Measurements from ENCODE around the gene DNAH2.
"Not testable (repeated sequence)": the region's sequence is repeated elsewhere in the genome, so short reads cannot be mapped to it uniquely, and the experiment has no call there.

The DNAH2 gene

DNA sequence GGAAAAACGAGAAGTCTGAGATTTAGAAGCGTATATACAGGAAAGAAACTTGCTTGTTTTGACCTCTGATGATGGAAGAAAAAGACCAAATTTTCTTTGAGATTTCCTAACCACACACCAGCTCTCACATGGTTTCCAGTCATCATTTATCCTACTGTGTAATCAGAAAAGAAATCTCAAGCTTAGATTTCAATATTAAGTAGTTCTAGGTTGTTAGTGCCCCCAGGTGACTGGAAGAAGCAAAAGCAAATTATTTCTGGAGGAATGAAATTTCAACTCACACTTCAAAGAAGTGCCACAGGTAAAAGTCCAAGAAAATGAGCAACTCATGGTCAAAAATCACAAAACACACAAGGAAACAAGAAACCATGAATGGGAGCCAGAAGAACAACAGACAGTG lies 64.7 kb downstream of the DNAH2 start:
- no peak for DNase-seq

- no peak for DNase-seq
Measured at GRCh38 chr17:7786866-7787265, 69.3 kb downstream of the DNAH2 start.

GRCh38 chr17:7789131-7789530 lies 71.6 kb downstream of the DNAH2 start:
- no peak for DNase-seq

DNA sequence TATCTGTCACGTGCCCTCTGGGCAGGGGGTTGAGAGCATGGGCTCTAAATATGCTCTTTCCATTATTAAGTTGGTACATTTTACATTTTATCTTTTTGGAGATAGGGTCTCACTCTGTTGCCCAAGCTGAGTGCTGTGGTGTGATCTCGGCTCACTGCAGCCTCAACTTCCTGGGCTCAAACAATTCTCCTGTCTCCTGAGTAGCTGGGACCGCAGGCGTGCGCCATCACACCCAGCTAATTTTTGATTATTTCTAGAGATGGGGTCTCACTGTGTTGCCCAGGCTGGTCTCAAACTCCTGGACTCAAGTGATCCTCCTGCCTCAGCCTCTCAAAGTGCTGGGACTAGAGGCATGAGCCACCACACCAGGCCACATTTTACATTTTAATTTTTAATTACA lies 72.6 kb downstream of the DNAH2 start:
- no peak for DNase-seq

- no peak for DNase-seq
Measured at GRCh38 chr17:7792611-7793010, 75.1 kb downstream of the DNAH2 start.

DNA sequence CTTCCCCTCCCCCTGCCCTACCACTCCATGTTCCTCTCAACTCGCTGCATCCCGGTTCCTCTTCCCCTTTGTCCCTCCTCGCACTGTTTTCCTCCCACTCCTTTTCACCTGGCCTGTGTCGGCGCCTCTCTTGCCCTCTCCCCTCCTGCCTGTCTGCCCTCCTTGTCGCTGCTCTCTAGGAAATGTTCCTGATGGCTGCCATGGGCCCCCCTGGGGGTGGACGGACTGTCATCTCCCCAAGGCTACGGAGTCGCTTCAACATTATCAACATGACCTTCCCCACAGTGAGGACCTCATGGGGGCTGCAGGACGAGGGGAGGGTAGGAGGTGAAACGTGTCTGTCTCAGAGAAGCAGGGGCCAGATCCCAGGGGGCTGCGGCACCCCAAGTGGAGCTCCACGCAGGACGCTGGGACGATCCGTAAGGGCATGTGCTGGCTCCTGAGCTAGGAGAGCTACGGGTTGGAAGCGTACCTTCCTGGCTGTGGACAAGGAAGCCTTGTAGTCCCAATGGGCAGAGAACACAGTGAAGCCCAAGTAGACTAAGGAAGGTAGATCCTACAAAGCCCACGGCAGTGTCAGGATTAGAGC lies 76.6 kb downstream of the DNAH2 start:
- no peak for DNase-seq

DNA sequence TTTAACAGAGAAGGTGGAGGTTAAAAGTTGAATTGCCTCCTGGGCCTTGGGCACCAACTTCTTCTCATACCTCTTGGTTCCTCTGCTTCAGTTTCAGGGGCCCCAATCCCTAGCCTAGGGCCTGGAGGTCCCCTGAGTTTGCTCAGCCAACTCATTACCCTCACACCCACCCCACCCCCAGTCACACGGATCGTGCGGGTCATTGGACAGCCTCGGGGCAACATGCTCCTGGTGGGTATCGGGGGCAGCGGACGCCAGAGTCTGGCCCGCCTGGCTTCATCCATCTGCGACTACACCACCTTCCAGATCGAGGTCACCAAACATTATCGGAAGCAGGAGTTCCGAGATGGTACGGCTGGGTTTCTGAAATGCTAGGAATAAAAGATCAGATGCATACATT lies 80.4 kb downstream of the DNAH2 start:
- DNase-seq, result no peak

GRCh38 chr17:7798839-7799238 lies 81.3 kb downstream of the DNAH2 start:
- no peak for DNase-seq

- DNase-seq, result no peak
Measured at GRCh38 chr17:7803981-7804380, 86.4 kb downstream of the DNAH2 start.

- no peak for DNase-seq
Measured at GRCh38 chr17:7806587-7806986, 89.0 kb downstream of the DNAH2 start.

DNA sequence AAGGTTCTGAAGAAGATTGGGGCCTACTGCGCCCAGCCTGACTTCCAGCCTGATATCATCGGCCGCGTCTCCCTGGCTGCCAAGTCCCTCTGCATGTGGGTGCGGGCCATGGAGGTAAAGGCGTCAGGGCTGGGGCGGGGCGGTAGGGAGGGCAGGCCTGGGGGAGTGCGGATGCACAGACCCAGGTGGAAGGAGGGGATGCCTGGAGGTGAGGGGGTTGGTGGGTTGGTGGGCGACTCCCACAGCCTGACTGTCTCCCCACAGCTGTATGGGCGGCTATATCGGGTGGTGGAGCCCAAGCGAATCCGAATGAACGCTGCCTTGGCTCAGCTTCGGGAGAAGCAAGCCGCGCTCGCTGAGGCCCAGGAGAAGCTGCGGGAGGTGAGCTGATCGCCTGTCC lies 89.7 kb downstream of the DNAH2 start:
- DNase-seq, result no peak

DNA sequence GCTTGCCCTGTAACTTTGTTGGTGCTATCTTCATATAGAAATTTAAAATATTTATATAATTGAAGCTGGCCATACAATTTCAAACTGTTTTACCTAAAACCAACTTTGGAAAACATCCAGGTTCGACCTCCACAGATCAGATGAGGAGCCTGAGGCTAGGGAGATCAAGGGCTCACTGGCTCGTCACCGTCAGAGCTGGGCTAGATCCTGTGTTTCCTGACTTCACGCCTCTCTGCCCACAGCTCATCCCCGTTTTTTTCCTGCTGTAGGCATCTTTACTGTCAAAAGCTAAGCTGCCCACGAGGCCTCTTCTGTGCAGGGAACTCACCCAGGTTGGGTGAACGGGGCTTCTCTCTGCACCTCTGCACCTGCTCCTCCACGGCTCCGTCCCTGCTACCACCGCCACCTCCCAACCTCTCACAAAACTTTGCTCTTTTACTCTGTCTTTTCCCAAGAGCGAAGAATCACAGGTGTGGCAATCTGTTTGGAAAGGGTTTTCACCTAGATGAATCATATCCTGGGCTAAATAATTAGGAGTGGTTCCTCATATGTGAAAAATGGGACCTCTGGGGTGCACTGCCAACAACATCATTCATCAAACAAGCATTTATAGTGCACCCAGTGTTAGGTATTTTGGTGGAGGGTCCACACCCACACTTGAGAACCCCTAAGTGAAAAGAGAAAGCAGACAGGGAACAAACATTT lies 91.7 kb downstream of the DNAH2 start:
- DNase-seq, result no peak

DNA sequence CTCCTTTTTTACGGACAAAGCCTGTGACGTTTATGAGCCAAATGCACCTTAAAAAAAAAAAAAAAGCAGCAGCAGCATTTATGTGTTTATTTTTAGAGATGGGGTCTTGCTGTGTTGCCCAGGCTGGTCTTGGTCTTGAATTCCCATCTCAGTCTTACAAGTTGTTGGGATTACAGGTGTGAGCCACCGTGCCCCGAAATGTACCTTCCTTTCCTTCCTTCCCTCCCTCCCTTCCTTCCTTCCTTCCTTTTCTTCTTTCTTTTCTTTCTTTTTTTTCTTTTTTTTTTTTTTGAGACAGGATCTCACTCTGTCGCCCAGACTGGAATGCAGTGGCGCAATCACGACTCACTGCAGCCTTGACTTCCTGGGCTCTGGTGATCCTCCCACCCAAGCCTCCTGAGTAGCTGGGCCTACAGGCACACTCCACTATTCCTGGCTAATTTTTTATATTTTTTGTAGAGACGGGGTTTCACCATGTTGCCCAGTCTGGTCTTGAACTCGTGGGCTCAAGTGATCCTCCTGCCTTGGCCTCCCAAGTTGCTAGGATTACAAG lies 92.3 kb downstream of the DNAH2 start:
- not testable (repeated sequence) for DNase-seq

DNA sequence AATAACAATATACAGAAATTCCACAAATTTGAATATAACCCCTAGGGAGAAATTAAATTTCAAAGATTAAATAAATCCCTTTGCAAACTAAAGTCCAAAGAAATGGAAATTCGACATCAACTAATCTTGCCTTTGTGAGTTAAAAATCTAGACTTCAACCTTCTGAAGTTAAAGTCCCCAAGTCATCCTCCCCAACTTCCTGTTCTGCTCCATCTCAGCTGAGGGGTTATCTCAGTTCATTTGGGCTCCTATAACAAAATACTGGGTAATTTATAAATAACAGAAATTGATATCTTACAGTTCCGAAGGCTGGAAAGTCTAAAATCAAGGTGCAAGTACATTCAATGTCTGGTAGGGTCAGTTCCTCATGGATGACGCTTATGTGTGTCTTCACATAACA lies 93.7 kb downstream of the DNAH2 start:
- DNase-seq, result no peak

GRCh38 chr17:7814969-7815368 lies 97.4 kb downstream of the DNAH2 start:
- DNase-seq, result no peak

- DNase-seq, result no peak
Measured at GRCh38 chr17:7816926-7817642, 99.5 kb downstream of the DNAH2 start.

GRCh38 chr17:7817643-7817964 lies 100.1 kb downstream of the DNAH2 start:
- no peak for DNase-seq

- DNase-seq, result no peak
Measured at GRCh38 chr17:7818026-7818425, 100.5 kb downstream of the DNAH2 start.

- no peak for DNase-seq
Measured at GRCh38 chr17:7818746-7819645, 101.5 kb downstream of the DNAH2 start.

DNA sequence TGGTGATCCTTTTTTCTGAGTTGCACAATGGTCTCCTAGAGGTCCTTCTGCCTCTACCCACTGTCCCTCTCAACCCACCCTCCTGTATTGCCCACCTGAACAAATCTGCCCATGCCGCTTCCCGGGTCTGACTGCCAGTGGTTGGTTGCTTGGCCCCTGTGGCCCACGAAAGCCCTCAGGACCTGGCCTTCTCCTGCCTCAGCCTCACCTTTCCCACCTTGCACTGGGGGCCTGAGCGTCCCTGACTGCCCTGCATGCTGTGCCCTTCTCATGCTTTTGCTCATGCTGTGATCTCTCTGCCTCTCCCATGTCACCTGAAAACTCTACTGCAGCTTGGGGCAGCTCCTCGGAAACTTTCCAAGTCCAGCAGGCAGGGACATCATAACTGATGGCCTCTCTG lies 102.7 kb downstream of the DNAH2 start:
- no peak for DNase-seq

DNA sequence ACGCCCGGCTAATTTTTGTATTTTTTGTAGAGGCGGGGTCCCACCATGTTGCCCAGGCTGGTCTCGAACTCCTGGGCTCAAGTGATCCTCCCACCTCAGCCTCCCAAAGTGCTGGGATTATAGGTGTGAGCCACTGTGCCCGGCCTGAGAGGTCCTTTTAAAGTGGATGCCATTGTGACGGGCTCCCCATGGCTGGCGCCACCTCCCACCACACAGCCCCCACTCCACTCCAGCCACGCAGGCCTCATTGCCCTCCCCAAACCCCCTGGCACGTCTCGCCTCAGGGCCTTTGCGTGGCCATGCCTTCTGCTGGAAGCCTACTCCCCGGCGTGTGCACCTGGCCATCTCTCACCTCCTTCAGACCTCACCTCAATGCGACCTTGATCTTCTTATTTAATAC lies 104.6 kb downstream of the DNAH2 start:
- DNase-seq, result no peak

DNA sequence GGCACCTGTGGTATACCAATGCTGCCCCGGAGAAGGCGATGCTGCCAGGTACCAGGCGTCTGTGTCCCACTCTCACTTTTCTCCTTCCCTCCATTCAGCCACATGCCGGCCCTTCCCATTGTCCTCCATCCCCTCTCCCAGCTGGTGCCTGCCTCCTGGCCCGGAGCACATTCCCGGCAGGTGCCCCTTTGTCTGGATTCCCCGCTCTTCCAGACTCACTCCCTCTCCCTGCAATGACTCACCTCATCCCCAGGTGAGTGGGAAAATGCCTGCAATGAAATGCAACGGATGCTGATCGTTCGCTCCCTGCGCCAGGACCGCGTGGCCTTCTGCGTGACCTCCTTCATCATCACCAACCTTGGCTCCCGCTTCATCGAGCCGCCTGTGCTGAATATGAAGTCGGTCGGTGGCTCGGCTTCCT lies 106.0 kb downstream of the DNAH2 start:
- DNase-seq, result no peak
